Rectal smooth muscle tissue (tissue), 1 donor: ENCODE measurements around the gene CAMTA1.

Experiments used
- H3K27ac ChIP-seq: one replicate; pipeline ENCODE4 v1.7.0; 2013; ENCODE audit warnings: low read depth, low read length, inconsistent platforms
- H3K27me3 ChIP-seq: one replicate; pipeline ENCODE4 v1.7.0; 2013; ENCODE audit warnings: low read length; ENCODE audit not compliant: control insufficient read depth, insufficient read depth
- H3K36me3 ChIP-seq: one replicate; pipeline ENCODE4 v1.7.0; 2013; ENCODE audit warnings: low read length; ENCODE audit not compliant: control insufficient read depth, insufficient read depth
- H3K4me1 ChIP-seq: one replicate; pipeline ENCODE4 v1.7.0; 2013; ENCODE audit warnings: low read length; ENCODE audit not compliant: control insufficient read depth, insufficient read depth
- H3K4me3 ChIP-seq: one replicate; pipeline ENCODE4 v1.7.0; 2013; ENCODE audit warnings: low read length
- H3K9ac ChIP-seq: one replicate; pipeline ENCODE4 v1.7.0; 2013; ENCODE audit warnings: low read length

Gene CAMTA1

DNA sequence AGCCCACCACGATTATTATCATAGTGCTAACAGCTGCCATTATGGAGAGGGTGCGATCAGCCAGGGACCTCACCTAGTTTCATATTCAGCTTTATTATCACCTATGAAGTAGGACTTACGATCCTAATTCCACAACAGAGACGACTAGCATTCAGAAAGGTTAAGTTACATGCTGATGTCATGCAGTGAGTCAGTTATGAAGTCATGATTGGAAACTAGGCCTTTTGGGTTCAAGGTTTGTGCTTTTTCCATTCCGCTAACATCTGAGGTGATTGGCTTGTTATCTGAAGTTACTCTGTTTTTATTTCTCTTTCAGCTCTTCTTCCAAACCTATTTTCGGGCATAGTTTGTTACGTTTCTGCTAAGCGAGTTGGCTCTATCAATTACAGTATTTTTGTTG is 251.1 kb downstream of the CAMTA1 start:
- Histone ChIP-seq H3K9ac (no peak overlapping the region), H3K27me3 (no peaks in the 10 kb centered on the region), H3K4me1 (no peaks in the 10 kb centered on the region), H3K36me3 (no peaks in the 10 kb centered on the region), H3K27ac (no peak overlapping the region), H3K4me3 (no peak overlapping the region)

DNA sequence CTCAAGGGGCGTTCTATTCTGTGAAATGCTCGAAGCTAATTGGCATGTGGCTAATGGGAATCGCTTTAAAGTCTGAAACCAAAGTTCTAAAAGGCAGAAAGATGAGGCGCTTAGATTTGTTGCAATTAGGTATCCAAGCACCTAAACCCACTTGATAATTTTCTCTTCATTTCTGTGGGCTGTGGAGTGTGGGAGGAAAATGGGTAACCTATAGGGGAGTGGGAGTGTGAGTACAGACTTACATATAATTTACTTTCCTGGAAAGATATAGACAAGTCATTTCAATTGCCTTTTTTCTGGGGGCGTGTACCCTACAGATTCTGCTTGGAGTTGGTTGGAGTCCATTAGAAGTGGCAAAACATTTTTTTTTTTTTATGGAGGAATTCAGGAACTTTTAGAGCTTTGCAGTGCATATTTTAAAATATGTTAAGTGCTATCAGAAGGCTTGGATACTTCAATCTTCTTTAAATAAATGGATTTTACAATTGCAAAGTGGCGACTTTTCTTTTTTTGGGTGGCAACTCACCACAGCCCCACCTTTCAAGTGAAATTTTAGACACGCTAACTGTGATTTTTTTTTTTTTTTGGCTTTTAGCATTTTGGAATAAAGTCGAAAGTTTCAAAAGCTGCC is 254.5 kb downstream of the CAMTA1 start:
- Histone ChIP-seq H3K27ac (no peak overlapping the region), H3K9ac (no peak overlapping the region), H3K36me3 (no peaks in the 10 kb centered on the region), H3K27me3 (no peaks in the 10 kb centered on the region), H3K4me3 (no peak overlapping the region), H3K4me1 (no peaks in the 10 kb centered on the region)

DNA sequence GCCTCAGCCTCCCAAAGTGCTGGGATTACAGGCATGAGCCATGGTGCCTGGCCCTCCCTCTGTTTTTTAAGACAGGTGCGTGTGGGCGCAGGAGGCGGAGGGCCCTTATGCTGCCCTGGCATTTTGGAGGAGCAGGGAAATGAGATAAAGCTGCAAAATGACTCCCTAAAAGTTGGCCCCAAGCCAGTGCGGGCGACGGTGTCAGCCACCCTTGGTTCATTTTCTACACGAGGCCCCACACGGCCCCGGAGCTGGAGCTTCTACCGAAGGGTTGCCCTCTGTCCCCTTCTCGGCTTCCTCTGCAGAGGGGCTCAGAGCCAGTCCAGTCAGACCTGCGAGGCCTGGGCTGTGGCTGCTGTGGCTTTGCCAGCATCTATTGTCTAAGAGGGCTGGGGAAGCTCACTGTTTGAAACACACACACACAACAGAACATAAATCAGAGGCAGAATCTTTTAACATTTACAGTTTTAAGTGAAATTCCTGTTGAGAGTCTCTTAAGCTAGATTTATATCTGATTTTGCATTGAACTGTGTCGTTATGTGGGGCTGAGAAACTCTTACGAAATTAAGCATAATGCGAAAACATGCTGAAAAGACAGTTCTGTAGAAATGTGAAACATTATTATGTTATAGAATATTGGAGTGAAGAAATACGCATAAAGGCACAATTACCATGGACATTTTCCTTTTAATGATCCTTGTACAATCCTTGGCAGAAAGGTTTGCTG is 255.9 kb downstream of the CAMTA1 start:
- Histone ChIP-seq H3K36me3 (no peaks in the 10 kb centered on the region), H3K27ac (no peak overlapping the region), H3K9ac (no peak overlapping the region), H3K27me3 (no peaks in the 10 kb centered on the region), H3K4me1 (no peaks in the 10 kb centered on the region), H3K4me3 (no peak overlapping the region)

DNA sequence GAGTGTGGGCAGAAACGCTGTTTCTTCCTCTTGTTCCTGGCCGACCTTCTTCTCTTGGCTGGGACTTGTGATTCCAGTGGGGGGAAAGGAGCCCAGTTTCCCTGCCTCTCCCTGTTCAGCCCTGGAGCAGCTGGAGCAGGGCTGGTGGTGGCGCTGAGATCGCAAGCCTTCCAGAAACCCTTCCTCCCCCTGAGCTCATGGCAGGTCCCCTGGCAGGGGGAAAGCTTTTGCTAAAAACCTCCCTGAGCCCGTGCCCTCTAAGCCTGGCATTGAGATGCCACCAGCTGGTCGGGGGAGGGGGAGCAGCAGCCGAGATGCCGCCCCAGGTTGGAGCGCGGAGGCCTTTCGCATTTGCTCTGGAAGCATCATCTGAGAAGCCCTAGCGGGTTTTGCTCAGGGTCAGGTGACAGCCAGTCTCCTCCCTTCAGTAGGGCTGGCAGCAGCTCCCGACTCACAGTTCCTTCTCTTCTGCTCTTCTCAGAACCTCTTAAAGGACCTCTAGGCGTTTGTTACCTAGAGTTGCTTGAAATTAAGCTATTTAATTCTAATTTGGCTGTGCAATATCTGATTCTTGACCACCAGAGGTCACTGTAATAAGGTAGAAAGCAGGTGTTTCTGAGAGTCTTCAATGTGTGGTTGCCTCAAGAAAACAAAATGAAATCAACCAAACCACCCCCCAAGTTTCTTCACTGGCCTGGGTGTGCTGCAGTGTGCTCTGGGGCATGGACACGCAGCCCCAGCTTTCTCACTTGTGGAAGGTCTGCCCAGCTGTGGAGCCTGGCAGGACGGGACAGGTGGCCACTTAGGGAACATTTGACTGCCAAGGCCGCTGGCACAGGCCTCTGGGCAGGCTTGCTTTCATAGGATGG is 257.3 kb downstream of the CAMTA1 start:
- Histone ChIP-seq H3K27me3 (no peaks in the 10 kb centered on the region), H3K27ac (no peak overlapping the region), H3K9ac (no peak overlapping the region), H3K4me3 (no peak overlapping the region), H3K36me3 (no peaks in the 10 kb centered on the region), H3K4me1 (no peaks in the 10 kb centered on the region)

DNA sequence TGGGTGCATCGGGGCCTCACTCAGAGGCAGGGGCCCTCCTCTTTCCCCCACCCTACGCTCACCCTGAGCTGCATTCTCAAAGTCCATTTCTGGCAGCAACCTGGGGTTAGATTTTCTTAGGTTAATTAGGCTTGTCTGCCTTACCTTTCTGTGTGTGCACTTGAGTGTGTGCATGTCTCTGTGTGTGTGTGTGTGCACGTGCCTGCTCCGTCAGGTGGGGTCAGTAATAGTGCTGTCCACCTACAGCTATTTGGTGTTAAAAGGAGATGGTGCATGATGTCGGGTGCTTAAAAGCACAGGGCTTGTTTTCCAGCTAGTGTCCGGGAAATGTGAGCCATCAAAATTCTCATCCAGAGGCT is 257.9 kb downstream of the CAMTA1 start:
- Histone ChIP-seq H3K4me1 (no peaks in the 10 kb centered on the region), H3K27ac (no peak overlapping the region), H3K27me3 (no peaks in the 10 kb centered on the region), H3K9ac (no peak overlapping the region), H3K36me3 (no peaks in the 10 kb centered on the region), H3K4me3 (no peak overlapping the region)

DNA sequence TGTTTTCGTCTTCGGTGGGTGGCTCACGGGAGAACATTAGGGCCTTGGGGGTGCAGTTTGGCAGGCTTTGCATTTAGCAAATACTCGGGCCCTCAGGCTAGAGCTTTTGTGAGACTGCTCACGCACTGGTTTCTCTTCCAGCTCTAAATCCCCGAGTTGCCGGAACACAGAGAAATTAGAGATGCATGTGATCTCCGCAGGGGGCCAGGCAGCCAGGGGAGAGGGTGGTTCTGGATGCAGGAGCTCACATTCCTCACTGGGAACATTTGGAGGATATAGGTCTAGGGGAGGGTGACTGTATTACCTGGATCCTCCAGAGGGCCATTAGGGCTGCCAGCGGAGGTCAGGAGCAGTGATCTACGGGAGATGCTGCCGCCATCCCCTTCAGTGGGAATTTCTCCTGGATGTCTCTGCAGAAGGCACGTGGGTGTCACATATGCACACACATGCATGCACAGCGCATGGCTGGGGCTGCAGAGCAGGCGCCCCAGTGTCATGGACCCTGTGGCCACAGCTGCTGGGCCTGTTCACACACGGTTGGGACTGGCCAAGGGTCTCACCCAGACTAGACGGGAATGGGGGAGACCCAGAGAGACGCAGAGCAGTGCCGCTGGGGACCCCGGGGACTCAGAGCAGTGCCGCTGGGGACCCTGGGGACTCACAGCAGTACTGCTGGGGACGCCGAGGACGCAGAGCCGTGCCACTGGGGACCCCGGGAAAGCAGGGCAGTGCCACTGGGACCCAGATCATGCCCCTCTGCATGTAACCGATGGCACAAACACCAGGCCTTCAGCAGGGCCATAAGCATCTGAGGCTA is 258.7 kb downstream of the CAMTA1 start:
- H3K27me3 ChIP-seq: no peaks in the 10 kb centered on the region
- H3K27ac ChIP-seq: no peak overlapping the region
- no peak overlapping the region for H3K9ac ChIP-seq
- no peaks in the 10 kb centered on the region for H3K4me1 ChIP-seq
- H3K4me3 ChIP-seq: no peak overlapping the region
- no peaks in the 10 kb centered on the region for H3K36me3 ChIP-seq

DNA sequence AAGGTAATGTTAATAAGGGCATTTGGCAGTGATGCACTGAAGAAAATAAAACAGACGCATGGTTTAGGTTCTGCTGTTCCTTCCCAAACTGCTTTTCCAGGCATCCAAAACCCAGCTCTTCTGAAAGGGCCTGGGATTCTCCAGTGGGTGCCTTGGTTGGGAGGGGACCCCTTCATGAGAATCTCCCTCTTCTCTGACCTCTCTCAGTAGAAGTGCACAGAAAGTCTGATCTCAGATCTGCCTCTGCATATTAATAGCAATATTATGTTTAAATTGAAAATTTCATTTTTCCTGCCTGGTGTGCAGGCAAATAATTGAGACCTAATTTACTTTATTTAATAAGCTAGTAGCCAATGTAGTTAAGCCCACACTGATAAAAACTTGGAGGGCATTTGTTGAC is 260.6 kb downstream of the CAMTA1 start:
- no peaks in the 10 kb centered on the region for H3K36me3 ChIP-seq

DNA sequence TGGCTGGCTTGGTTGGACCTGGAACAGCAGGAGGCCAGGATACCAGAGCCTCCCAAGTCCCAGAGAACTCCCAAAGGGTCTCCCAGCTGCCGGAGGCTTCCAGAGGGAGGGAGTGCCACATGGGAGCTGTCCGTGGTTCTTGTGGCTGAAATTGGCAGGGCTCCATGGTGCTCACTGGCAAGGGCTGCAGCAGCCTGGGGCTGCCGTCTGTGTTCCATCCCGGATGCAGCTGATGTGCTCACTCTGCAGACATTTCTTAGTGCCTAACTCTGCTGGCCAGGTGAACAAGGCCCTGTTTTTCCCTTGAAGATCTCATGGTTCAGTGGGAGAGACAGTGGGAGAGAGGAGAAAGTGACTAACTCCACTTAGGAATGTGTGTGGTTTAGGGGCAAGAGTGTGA is 261.1 kb downstream of the CAMTA1 start:
- Histone ChIP-seq H3K27me3 (no peaks in the 10 kb centered on the region), H3K9ac (no peak overlapping the region), H3K36me3 (no peaks in the 10 kb centered on the region), H3K4me3 (no peak overlapping the region), H3K27ac (no peak overlapping the region), H3K4me1 (no peaks in the 10 kb centered on the region)

More for the DNA sequence above, 260.6 kb downstream of the CAMTA1 start:
- H3K27ac ChIP-seq: no peak overlapping the region
- no peaks in the 10 kb centered on the region for H3K27me3 ChIP-seq
- H3K4me3 ChIP-seq: no peak overlapping the region
- H3K4me1 ChIP-seq: no peaks in the 10 kb centered on the region
- no peak overlapping the region for H3K9ac ChIP-seq

DNA sequence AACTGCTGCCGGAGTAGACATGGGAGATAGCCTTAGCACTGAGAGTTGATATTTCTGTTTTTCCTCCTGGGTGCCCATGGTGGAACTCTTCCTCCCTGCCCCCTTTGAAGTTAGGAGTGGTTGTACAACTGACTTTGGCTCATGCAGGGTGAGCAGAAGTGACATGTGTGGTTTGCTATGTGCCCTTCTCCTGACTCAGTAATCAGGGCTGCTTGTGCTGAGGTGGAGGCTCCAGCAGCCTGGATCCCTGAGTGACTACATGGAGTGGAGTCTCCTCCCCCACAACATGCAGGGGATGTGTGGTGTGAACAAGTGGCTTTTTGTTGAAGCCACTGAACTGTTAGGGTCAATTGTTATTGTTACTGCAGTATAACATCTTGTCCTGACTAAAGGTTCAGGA is 261.6 kb downstream of the CAMTA1 start:
- Histone ChIP-seq H3K27ac (no peak overlapping the region), H3K9ac (no peak overlapping the region), H3K4me3 (no peak overlapping the region), H3K36me3 (no peaks in the 10 kb centered on the region), H3K27me3 (no peaks in the 10 kb centered on the region), H3K4me1 (no peaks in the 10 kb centered on the region)

DNA sequence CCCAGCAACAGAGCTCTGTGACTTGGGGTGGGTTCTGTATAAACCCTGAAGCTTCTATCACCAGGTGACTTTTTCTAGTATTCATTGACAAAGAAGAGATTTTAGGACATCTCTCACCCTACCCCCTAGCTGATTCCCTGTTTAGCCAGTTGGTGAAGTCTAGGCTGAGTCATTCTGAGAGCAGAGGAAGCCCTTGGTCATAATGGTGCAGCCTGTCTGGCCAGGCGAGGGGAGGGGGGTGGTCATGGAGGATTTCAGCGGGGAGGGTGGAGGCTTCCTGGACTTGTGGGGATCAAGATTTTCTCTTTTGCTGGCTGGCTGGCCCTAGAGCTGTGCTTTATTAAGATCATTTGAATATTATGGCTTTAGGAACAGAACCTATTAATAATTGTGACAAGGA is 262.6 kb downstream of the CAMTA1 start:
- no peak overlapping the region for H3K27ac ChIP-seq
- H3K27me3 ChIP-seq: no peaks in the 10 kb centered on the region
- H3K4me3 ChIP-seq: no peak overlapping the region
- no peaks in the 10 kb centered on the region for H3K4me1 ChIP-seq
- H3K36me3 ChIP-seq: no peaks in the 10 kb centered on the region
- no peak overlapping the region for H3K9ac ChIP-seq

DNA sequence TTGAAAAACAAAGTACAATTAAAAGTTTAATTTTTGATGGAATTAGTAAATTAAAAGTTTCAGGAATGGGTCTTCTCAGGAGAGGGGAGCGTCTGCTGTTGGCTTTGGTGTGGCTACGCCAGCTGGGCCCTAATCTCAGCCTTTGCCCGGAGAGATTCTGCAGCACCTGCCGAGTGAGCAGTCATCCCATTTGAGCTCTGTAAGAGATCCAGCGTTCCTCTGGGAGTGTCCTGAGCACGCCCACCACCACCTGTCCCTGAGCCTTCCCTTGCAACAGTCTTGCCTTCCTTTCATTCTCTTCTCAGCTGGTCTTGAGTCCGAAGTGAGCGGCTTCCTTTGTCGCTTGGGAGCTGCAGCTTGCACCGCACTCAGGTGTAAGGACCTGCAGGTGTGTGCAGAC is 263.1 kb downstream of the CAMTA1 start:
- H3K4me3 ChIP-seq: no peak overlapping the region
- H3K36me3 ChIP-seq: no peaks in the 10 kb centered on the region

More for the DNA sequence above, 263.1 kb downstream of the CAMTA1 start:
- Histone ChIP-seq H3K27me3 (no peaks in the 10 kb centered on the region), H3K27ac (no peak overlapping the region), H3K9ac (no peak overlapping the region), H3K4me1 (no peaks in the 10 kb centered on the region)
